Neural crest cell (in vitro differentiated cells): Measurements from ENCODE around the gene ORC2. TPM values are rescaled to one million over a fixed set of nuclear protein-coding genes. Genes with fewer than 3 reads are reported as not detected.

ENCODE experiments used
- DNase-seq: peaks from one replicate; pipeline ENCODE4 v3.0.0; 2021; ENCODE audit warnings: low read depth, mixed read lengths, low spot score
- H3K27ac Mint-ChIP-seq: one replicate; pipeline ENCODE4 v1.8.0; 2021; ENCODE audit warnings: mild to moderate bottlenecking, mixed read lengths; ENCODE audit not compliant: unreplicated experiment
- H3K27me3 Mint-ChIP-seq: 2 replicates; pipeline ENCODE4 v1.8.0; 2021; ENCODE audit warnings: low read depth, mild to moderate bottlenecking, mixed read lengths
- H3K36me3 Mint-ChIP-seq: 2 replicates; pipeline ENCODE4 v1.8.0; 2021; ENCODE audit warnings: low read depth, mild to moderate bottlenecking, mixed read lengths
- H3K4me1 Mint-ChIP-seq: 2 replicates; pipeline ENCODE4 v1.8.0; 2021; ENCODE audit warnings: mixed read lengths
- H3K4me3 Mint-ChIP-seq: one replicate; pipeline ENCODE4 v1.8.0; 2021; ENCODE audit warnings: mild to moderate bottlenecking, mixed read lengths
- H3K9me3 Mint-ChIP-seq: 2 replicates; pipeline ENCODE4 v1.8.0; 2021; ENCODE audit warnings: mixed read lengths
- total RNA-seq: library from RNA; stranded (reverse); gene quantifications from 2 replicates; pipeline ENCODE4 v1.2.1, GENCODE V29; 2021
- TF ChIP-seq, protein P1 (sequence below): fragments of 200-600 bp; sonication (generic); conservative IDR thresholded peaks from 2 replicates; pipeline ENCODE4 v1.5.0; 2021; ENCODE audit warnings: antibody characterized with exemption, mild to moderate bottlenecking

ORC2 gene
- total RNA-seq, 1 donor from 2014 or later, result 30.9 TPM

- DNase-seq, result no peak
- no peaks in the 10 kb centered on the region for H3K4me1 Mint-ChIP-seq
- no peak overlapping the region for H3K27ac Mint-ChIP-seq
- peaks cover 9% of the 10 kb centered on the region for H3K36me3 Mint-ChIP-seq
- TF ChIP-seq, protein P1, sequence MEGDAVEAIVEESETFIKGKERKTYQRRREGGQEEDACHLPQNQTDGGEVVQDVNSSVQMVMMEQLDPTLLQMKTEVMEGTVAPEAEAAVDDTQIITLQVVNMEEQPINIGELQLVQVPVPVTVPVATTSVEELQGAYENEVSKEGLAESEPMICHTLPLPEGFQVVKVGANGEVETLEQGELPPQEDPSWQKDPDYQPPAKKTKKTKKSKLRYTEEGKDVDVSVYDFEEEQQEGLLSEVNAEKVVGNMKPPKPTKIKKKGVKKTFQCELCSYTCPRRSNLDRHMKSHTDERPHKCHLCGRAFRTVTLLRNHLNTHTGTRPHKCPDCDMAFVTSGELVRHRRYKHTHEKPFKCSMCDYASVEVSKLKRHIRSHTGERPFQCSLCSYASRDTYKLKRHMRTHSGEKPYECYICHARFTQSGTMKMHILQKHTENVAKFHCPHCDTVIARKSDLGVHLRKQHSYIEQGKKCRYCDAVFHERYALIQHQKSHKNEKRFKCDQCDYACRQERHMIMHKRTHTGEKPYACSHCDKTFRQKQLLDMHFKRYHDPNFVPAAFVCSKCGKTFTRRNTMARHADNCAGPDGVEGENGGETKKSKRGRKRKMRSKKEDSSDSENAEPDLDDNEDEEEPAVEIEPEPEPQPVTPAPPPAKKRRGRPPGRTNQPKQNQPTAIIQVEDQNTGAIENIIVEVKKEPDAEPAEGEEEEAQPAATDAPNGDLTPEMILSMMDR, result no peak
- no peak overlapping the region for H3K4me3 Mint-ChIP-seq
- H3K9me3 Mint-ChIP-seq, result no peaks in the 10 kb centered on the region
- no peaks in the 10 kb centered on the region for H3K27me3 Mint-ChIP-seq
These were observed 23.6 kb downstream of the ORC2 start for GRCh38 chr2:200939832-200940231.

DNA sequence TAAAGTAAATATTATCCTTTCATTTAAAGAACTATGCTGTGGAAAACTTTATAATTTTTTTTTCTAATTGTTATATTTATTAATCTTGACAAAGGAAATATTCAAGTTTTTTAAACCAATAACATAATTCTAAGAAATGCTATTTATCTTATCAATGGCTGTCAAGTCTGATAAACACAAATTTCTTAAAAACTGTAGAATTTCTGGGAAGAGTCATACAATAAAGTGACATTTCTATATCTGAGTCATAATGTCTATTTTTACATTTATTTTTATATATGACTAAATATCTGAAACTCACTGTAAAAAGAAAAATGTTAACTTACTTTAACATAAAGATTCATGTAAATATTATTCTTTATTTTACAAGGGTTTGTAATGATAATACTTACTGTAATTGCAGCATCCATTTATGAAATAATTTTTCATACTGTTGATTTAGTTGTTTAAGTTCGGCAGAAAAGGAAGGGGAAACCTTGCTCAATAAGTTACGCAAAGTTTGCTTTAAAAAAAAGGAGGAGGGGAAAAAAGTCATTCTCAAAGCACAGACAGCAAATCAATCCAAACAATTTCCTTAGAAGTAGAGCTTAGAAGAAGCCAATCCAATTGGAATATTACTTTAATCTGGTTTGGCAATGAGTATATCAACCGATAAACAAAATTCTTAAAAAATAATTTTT, 32.4 kb downstream of the ORC2 start:
- no peak for DNase-seq
- Mint-ChIP-seq H3K4me3 (no peak overlapping the region), H3K27ac (no peak overlapping the region), H3K27me3 (no peaks in the 10 kb centered on the region), H3K4me1 (no peaks in the 10 kb centered on the region), H3K36me3 (peaks cover 5% of the 10 kb centered on the region), H3K9me3 (no peaks in the 10 kb centered on the region)
- TF ChIP-seq, protein P1, result no peak

DNA sequence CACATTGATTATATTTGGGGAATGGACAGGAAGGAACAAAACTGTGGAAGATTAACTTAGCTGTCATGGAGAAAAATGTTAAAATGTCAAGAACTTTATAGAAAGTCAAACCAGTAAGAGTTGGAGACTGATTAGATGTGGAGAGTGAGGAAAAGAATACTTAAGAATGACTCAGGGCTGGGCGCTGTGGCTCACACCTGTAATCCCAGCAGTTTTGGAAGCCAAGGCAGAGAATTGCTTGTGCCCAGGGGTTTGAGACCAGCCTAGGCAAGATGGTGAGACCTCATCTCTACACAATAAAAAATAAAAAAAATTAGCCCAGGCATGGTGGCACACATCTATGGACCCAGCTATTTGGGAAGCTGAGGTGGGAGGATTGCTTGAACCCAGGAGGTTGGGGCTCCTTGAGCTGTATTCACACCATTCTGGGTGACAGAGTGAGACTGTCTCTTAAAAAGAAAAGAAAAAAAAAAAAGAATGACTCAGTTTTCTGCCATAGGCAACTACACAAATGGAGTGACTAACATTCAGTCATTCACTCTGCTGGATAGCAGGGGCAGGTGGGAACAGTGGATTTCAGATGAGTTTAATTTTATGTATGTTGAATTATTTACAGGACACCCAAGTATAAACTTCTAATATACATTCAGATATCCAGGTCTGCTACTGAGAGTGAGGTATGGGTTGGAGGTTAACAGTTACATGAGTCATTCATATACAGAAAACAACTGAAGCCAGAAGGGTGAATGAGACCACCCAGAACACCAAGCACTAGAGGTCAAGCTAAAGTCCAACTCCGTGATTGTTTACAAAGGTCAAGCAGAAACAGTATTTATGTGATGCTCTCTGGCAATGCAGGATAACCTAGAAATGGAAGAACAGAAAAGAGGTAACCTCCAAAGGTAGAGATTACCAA, 33.9 kb downstream of the ORC2 start:
- no peaks in the 10 kb centered on the region for H3K27me3 Mint-ChIP-seq
- TF ChIP-seq, protein P1, result no peak
- no peak overlapping the region for H3K4me3 Mint-ChIP-seq
- peaks cover 4% of the 10 kb centered on the region for H3K36me3 Mint-ChIP-seq
- H3K27ac Mint-ChIP-seq, result no peak overlapping the region
- H3K9me3 Mint-ChIP-seq, result no peaks in the 10 kb centered on the region
- H3K4me1 Mint-ChIP-seq, result no peaks in the 10 kb centered on the region
- DNase-seq, result no peak

DNA sequence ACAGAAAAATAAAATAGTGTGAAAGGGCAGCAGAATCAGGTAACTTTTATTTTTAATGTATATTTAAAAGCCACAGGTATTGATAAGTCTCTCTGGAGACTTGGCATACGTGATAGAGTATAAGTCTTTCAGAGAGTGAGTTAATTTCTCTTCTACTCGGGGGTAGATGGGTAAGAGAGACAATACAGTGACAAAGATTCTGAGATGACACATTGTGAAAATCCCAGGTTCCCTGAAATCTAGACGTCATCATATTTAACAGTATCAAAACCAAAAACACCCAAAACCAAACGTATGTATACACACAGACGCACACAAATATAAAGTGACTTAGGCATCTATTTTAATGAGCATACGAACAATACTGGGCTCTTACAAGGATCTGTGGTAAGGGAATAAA, 41.0 kb downstream of the ORC2 start:
- H3K4me3 Mint-ChIP-seq, result no peak overlapping the region
- no peak overlapping the region for H3K27ac Mint-ChIP-seq
- no peaks in the 10 kb centered on the region for H3K4me1 Mint-ChIP-seq
- TF ChIP-seq, protein P1, result no peak
- no peak for DNase-seq
- no peaks in the 10 kb centered on the region for H3K9me3 Mint-ChIP-seq
- H3K27me3 Mint-ChIP-seq, result no peaks in the 10 kb centered on the region
- peaks cover 4% of the 10 kb centered on the region for H3K36me3 Mint-ChIP-seq

- TF ChIP-seq, protein P1, result no peak
- DNase-seq, result no peak
- Mint-ChIP-seq H3K4me3 (no peak overlapping the region), H3K9me3 (no peaks in the 10 kb centered on the region), H3K36me3 (peaks cover 13% of the 10 kb centered on the region), H3K4me1 (no peaks in the 10 kb centered on the region), H3K27ac (no peak overlapping the region), H3K27me3 (no peaks in the 10 kb centered on the region)
These were observed 49.8 kb downstream of the ORC2 start for GRCh38 chr2:200913654-200914053.
